ENCODE measurements around the gene GIGYF2. TPM values are rescaled to one million over a fixed set of nuclear protein-coding genes. Genes with fewer than 3 reads are reported as not detected.

The GIGYF2 gene
- total RNA-seq, 4 donors from 2014 or later: 54.2 to 64.7 (median 59.9) TPM

GRCh38 chr2:232741972-232742371, 44.8 kb downstream of the GIGYF2 start:
- Histone ChIP-seq H3K27me3 (no peaks in the 10 kb centered on the region), H3K27ac (replicated peaks in 1 of 4) (no peak overlapping the region), H3K4me1 (no peaks in the 10 kb centered on the region), H3K36me3 (peaks cover 5 to 37% (median 12%) of the 10 kb centered on the region in 4 donors), H3K9me3 (no peaks in the 10 kb centered on the region), H3K4me3 (no peak overlapping the region)
- WGBS: 93% methylated on average over 3 of the region's 3 CpGs
- intact Hi-C loops (cut with DNase I): no loop called here
- TF ChIP-seq, protein P1, sequence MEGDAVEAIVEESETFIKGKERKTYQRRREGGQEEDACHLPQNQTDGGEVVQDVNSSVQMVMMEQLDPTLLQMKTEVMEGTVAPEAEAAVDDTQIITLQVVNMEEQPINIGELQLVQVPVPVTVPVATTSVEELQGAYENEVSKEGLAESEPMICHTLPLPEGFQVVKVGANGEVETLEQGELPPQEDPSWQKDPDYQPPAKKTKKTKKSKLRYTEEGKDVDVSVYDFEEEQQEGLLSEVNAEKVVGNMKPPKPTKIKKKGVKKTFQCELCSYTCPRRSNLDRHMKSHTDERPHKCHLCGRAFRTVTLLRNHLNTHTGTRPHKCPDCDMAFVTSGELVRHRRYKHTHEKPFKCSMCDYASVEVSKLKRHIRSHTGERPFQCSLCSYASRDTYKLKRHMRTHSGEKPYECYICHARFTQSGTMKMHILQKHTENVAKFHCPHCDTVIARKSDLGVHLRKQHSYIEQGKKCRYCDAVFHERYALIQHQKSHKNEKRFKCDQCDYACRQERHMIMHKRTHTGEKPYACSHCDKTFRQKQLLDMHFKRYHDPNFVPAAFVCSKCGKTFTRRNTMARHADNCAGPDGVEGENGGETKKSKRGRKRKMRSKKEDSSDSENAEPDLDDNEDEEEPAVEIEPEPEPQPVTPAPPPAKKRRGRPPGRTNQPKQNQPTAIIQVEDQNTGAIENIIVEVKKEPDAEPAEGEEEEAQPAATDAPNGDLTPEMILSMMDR (IDR thresholded peaks at IDR 0.05): no peak
- TF ChIP-seq EP300 (IDR thresholded peaks at IDR 0.05) (no peak), POLR2A (IDR thresholded peaks at IDR 0.05; ENCODE audit: low read depth) (no peak), POLR2AphosphoS5 (IDR thresholded peaks at IDR 0.05) (no peak)
- no peak for DNase-seq (ENCODE audit: extremely low spot score)

- intact Hi-C loops (cut with DNase I): no loop called here
- peaks cover 13 to 44% (median 25%) of the 10 kb centered on the region in 4 donors for H3K36me3 ChIP-seq
Observed at GRCh38 chr2:232744963-232745362, 47.8 kb downstream of the GIGYF2 start.

GRCh38 chr2:232748038-232748437, 50.9 kb downstream of the GIGYF2 start:
- H3K27ac ChIP-seq (replicated peaks in 1 of 4): no peak overlapping the region
- peaks cover 15 to 64% (median 41%) of the 10 kb centered on the region in 4 donors for H3K36me3 ChIP-seq
- H3K27me3 ChIP-seq: no peaks in the 10 kb centered on the region
- H3K4me3 ChIP-seq: no peak overlapping the region
- intact Hi-C loops (cut with DNase I): no loop called here
- WGBS: 92% methylated on average over 3 of the region's 3 CpGs
- H3K9me3 ChIP-seq: no peaks in the 10 kb centered on the region
- DNase-seq (ENCODE audit: extremely low spot score): no peak
- no peaks in the 10 kb centered on the region for H3K4me1 ChIP-seq
- TF ChIP-seq POLR2A (IDR thresholded peaks at IDR 0.05; ENCODE audit: low read depth) (no peak), POLR2AphosphoS5 (IDR thresholded peaks at IDR 0.05) (no peak), EP300 (IDR thresholded peaks at IDR 0.05) (no peak)
- TF ChIP-seq, protein P1 (IDR thresholded peaks at IDR 0.05): no peak

More at GRCh38 chr2:232744963-232745362, 47.8 kb downstream of the GIGYF2 start:
- Histone ChIP-seq H3K27me3 (no peaks in the 10 kb centered on the region), H3K4me1 (no peaks in the 10 kb centered on the region), H3K27ac (replicated peaks in 1 of 4) (no peak overlapping the region), H3K4me3 (no peak overlapping the region), H3K9me3 (no peaks in the 10 kb centered on the region)
- DNase-seq (ENCODE audit: extremely low spot score): no peak
- WGBS: 95% methylated on average over 1 of the region's 1 CpG
- TF ChIP-seq POLR2A (IDR thresholded peaks at IDR 0.05; ENCODE audit: low read depth) (no peak), POLR2AphosphoS5 (IDR thresholded peaks at IDR 0.05) (no peak), EP300 (IDR thresholded peaks at IDR 0.05) (no peak)
- TF ChIP-seq, protein P1 (IDR thresholded peaks at IDR 0.05): no peak

DNA sequence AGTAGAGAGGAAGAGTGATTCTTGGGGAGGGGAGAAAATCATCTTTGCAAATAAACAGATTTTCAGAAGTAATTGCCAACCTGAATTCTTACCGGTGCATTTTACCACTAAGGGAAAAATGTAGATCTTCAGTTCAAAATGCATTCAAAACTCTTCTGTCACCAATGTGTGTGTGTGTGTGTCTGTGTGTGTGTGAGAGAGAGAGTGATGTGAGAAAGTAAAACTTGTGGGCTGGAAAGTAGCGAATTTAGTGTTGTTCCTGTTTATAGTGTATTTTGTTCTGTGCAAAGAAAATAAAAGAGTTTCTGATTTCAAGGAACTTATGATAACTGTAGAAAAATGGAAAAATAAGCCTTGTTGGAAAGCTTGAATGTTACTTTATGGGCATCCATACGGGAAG, 52.2 kb downstream of the GIGYF2 start:
- DNase-seq (ENCODE audit: extremely low spot score): no peak
- Histone ChIP-seq H3K4me1 (no peaks in the 10 kb centered on the region), H3K9me3 (no peaks in the 10 kb centered on the region), H3K27me3 (no peaks in the 10 kb centered on the region), H3K27ac (replicated peaks in 1 of 4) (no peak overlapping the region), H3K36me3 (peaks cover 15 to 75% (median 47%) of the 10 kb centered on the region in 4 donors), H3K4me3 (no peak overlapping the region)
- intact Hi-C loops (cut with DNase I): no loop called here
- WGBS: 94% methylated on average over 3 of the region's 3 CpGs
- TF ChIP-seq, protein P1 (IDR thresholded peaks at IDR 0.05): no peak
- no peak for TF ChIP-seq EP300 (IDR thresholded peaks at IDR 0.05)
- TF ChIP-seq POLR2AphosphoS5 (IDR thresholded peaks at IDR 0.05): no peak
- no peak for TF ChIP-seq POLR2A (IDR thresholded peaks at IDR 0.05; ENCODE audit: low read depth)

DNA sequence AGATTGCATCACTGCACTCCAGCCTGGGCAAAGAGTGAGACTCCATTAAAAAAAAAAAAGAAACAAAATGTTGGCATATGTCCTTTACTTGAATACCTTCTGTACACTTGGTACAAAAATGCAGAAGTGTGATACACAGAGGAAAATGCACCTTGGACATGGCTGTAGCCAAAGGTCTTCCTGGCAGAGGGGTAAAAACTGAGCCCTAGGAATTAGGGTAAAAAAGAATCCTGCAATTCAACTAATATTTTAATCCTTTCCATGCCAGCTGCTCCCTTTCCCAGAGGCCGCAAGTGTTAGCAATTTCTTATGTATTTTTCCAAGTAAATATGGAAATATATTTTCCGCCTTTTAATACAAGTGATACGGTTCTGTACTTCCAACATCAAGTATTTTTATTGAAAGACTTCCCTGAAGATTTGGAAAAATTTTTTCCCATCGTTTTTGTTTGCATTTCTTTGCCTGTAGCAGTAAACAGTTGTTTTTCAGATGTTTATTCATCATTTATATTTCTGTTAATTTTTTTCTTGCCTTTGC, 53.1 kb downstream of the GIGYF2 start:
- no peak for DNase-seq (ENCODE audit: extremely low spot score)
- H3K36me3 ChIP-seq: peaks cover 15 to 79% (median 51%) of the 10 kb centered on the region in 4 donors
- no peak overlapping the region for H3K27ac ChIP-seq (replicated peaks in 1 of 4)
- no peak overlapping the region for H3K4me3 ChIP-seq
- no peaks in the 10 kb centered on the region for H3K27me3 ChIP-seq
- H3K4me1 ChIP-seq: no peaks in the 10 kb centered on the region
- no peaks in the 10 kb centered on the region for H3K9me3 ChIP-seq
- 84% methylated on average over 4 of the region's 4 CpGs for WGBS
- TF ChIP-seq POLR2AphosphoS5 (IDR thresholded peaks at IDR 0.05) (no peak), POLR2A (IDR thresholded peaks at IDR 0.05; ENCODE audit: low read depth) (no peak), EP300 (IDR thresholded peaks at IDR 0.05) (no peak)
- TF ChIP-seq, protein P1 (IDR thresholded peaks at IDR 0.05): no peak
- intact Hi-C loops (cut with DNase I): no loop called here

Data from esophagus muscularis mucosa (tissue), 4 donors.